Measurements from ENCODE around the gene MXRA8. TPM values are rescaled to one million over a fixed set of nuclear protein-coding genes. Genes with fewer than 3 reads are reported as not detected.
A peak's percentile ranks its signal among the peaks of the same experiment; 100 is the strongest.
"Not testable (repeated sequence)": the region's sequence is repeated elsewhere in the genome, so short reads cannot be mapped to it uniquely, and the experiment has no call there.

Gene MXRA8, protein sequence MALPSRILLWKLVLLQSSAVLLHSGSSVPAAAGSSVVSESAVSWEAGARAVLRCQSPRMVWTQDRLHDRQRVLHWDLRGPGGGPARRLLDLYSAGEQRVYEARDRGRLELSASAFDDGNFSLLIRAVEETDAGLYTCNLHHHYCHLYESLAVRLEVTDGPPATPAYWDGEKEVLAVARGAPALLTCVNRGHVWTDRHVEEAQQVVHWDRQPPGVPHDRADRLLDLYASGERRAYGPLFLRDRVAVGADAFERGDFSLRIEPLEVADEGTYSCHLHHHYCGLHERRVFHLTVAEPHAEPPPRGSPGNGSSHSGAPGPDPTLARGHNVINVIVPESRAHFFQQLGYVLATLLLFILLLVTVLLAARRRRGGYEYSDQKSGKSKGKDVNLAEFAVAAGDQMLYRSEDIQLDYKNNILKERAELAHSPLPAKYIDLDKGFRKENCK
- total RNA-seq (2014; rRNA removed; shearing (Covaris generic)) = 4.0 and 4.1 TPM in 2 replicates

- DNase-seq (ENCODE audit: low read depth) = peak; percentile 44
Observed at GRCh38 chr1:1358433-1359271, at the start of gene MXRA8. Gene MXRA8 (minus strand): TSS chr1:1358555. CDS start chr1:1358504, 51 bp downstream.

DNA sequence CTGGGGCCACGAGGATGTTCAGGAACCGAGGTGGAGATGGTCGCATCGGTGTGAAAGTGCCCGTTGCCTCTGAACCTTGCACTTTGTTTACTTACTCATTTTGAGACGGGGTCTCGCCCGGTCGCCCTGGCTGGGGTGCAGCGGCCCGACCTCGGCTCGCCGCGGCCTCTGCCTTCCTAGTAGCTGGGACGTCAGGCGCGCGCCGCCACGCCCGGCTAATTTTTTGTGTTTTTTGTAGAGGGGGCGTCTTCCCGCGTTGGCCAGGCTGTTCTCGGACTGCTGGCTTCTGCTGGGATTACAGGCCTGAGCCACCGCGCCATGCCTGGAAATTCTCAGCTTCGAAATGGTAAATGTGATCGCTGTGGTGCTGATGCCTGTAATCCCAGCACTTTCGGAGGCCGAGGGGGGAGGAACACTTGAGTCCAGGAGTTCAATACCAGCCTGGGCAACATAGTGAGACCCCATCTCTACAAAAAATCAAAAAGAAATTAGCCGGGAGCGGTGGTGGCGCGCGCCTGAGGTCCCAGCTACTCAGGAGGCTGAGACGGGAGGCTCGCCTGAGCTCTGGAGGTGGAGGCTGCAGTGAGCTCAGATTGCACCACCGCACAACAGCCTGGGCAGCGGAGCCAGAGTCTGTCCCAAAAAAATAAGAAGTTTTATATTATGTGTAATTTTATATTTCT, 49.4 kb upstream of the MXRA8 start:
- peak; percentile 34 for DNase-seq (ENCODE audit: low read depth)

DNA sequence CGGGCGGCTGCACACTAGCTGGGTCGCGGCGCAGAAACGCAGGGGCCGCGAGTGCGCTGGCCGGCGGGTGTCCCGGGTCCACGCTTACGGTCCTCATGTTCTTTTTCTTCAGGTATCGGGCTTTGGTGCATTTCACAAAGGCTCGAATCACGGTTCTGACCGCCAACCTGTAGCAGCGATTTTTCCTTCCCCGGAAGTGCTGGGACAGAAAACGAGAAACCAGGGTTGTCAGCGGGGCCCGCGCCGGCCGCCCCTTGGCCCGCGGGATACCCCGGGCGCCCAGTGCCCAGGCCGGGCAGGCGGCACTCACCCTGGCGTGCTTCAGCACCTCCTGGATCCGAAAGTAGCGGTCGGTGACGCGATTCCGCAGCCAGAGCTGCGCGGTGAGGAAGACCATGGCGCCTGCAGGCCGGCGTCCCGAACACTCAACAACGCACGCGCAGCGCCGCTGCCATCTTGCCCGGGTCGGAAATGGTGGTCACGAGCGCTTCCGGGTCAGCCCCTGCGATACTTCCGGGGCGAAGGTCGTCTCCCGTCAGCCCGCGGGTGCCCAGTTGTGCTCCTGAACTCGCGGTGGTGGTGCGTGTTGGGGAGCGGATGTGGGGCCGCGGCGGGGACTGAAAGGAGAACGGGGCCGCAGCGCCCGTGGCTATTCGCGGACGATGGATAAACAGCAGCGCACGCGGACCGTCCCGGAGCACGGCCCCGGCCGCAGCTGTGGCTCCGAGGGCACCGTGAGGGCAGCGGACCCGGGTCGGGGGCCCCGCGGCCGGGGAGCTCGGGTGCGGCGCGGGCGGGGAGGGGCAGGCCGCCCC, 48.7 kb upstream of the MXRA8 start, which contains the start of gene MRPL20:
Gene MRPL20, minus strand, starts transcription at position 473 of the 815 bp plus-strand sequence. Its CDS starts 76 bp downstream, at position 397.
- peak; percentile 89 for DNase-seq (ENCODE audit: low read depth)

GRCh38 chr1:1406101-1406820, 47.9 kb upstream of the MXRA8 start:
- DNase-seq (ENCODE audit: low read depth) = peak; percentile 14

DNA sequence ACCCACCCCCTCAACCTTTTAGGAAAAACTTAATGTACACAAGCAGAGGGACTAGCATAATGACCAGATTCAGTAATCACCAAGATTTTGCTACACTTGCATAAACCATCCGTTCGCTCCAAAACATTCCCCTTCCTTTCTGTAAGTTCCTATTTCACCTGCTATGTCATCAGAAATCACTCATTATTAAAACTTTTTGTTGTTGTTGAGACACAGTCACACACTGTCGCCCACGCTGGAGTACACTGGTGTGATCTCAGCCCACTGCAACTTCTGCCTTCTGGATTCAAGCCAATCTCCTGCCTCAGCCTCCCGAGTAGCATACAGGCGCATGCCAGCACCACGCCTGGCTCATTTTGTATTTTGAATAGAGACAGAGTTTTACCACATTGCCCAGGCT, 45.3 kb upstream of the MXRA8 start:
- DNase-seq (ENCODE audit: low read depth) = no peak

GRCh38 chr1:1402901-1403392, 44.6 kb upstream of the MXRA8 start:
- DNase-seq (ENCODE audit: low read depth) = not testable (repeated sequence)

GRCh38 chr1:1402072-1402900, 43.9 kb upstream of the MXRA8 start:
- peak; percentile 47 for DNase-seq (ENCODE audit: low read depth)

DNA sequence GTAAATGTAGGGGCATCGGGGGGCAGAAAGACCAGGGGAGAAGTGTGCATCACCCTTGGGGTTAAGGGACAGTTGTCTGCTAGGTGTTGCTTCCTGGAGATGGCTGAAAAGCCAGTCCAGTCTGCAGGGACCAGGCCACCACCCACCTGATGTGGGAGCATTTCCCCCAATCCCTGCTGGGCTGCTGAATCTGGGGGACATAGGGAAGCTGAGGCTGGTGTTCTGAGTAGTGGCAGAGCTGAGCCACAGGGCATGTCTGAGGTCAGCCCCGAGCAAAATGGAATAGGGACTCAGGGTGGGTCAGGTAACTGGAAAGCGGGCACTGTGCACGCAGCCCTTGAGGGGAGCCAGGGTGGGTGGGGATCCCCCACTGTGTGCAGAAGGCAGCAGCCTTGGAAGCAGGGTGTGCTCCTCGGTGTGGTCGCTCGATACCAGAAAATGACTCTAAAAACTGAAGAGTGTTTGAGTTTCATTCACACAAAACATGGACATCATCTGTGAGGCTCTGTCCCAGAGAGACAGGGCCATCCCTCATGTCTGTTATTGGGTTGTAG, 43.2 kb upstream of the MXRA8 start:
- no peak for DNase-seq (ENCODE audit: low read depth)

GRCh38 chr1:1400576-1401456, 42.5 kb upstream of the MXRA8 start:
- DNase-seq (ENCODE audit: low read depth) = no peak

DNA sequence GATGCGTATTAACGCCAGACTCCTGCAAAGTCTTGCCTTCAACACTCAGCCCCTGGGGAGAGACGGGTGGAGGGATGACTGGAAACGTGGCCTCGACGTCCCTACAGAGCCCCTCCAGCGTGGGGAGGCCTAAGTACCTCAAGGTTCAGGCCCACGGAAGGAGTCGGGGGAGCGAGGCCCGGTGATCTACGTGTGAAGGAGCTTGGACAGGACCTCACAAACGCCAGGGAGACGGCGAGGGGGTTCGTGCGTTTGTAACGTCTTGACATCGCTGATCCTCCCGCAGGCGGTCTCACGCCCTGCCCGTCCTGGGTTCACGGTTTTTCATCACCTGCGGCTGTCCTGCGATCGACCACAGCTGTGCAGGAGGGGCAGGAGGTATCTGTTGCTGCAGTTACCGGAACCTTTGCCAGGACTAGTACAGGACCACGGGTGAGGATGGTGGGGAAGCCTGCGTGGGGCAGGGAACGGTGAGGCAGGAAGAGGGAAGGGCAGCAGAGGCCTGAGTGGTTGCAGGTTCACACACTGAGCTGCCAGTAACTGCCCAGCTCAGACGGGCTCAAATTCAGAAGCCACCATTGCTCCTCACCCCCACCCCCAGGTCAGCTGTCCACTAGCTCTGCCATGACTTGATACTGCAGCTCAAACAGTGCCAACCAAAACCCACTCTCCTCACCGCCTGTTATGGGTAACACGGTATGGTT, 41.7 kb upstream of the MXRA8 start:
- DNase-seq (ENCODE audit: low read depth) = peak; percentile 37

DNA sequence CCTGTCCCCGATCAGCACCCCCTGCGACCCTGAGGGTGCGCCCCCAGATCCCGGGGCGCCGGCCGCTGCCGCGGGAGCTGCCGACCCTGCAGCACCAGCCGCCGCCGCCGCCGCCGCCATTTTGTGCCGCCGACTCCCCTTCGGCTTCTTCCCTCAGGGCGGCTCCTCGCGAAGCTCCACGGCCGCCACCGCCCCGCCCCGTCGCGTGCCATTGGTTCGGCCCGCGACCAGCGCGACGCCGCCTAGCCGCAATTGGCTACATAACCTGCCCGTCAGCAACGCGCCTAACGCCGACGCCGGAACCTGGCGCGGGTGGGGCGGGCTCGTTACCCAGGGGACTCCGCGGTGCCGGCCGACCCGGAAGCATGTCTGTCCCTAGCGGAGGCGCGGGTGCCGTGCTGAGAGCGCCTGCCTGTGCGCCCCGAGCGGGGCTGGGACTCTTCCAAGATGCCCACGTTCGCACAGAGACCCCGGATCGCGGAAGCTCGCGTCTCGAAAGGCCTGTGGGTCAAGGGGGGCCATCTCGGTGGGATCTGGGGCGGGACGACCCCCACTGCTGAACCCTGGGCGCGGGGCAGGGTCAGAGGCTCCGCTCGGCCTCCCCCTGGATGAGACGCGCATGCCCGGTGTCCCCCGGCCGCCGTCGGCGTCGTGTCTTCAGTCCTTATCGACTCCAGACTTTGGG, 41.0 kb upstream of the MXRA8 start, which contains the start of gene CCNL2:
Gene CCNL2, minus strand, starts transcription at position 149 of the 685 bp plus-strand sequence. Its CDS starts 29 bp downstream, at position 120.
- peak; percentile 98 for DNase-seq (ENCODE audit: low read depth)

- no peak for DNase-seq (ENCODE audit: low read depth)
Observed at GRCh38 chr1:1398677-1399186, 40.4 kb upstream of the MXRA8 start.

GRCh38 chr1:1397839-1398523, 39.6 kb upstream of the MXRA8 start:
- DNase-seq (ENCODE audit: low read depth) = peak; percentile 54

GRCh38 chr1:1395166-1395565, 36.8 kb upstream of the MXRA8 start:
- no peak for DNase-seq (ENCODE audit: low read depth)

- DNase-seq (ENCODE audit: low read depth) = no peak
Observed at GRCh38 chr1:1394116-1394515, 35.8 kb upstream of the MXRA8 start.

- DNase-seq (ENCODE audit: low read depth) = no peak
Observed at GRCh38 chr1:1393428-1393827, 35.1 kb upstream of the MXRA8 start.
